ENCODE results near the gene TNIK. TPM values are rescaled to one million over a fixed set of nuclear protein-coding genes. Genes with fewer than 3 reads are reported as not detected.

The TNIK gene
- total RNA-seq, 3 donors from 2014 or later = 7.4 to 17.6 (median 10.2) TPM

DNA sequence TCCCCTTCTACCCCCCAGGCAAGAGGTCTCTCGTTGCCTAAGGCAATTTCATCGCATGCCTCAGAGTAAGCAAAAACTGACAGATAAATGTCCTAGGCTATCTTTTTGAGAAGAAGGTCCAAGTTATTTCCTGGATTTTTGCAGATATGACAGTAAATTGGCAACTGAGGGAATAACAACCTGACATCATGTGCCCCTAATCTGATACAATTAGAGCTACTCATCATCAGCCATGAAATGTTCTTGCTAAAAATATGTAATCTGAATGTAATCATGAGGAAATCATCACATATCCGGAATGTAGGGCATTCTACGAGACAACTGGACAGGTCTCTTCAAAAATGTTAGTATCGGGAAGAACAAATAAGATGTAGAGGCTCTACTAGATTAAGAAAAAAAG lies 44.1 kb downstream of the TNIK start:
- DNase-seq (ENCODE audit: low spot score in 2 of 2) = no peak
- TF ChIP-seq POLR2AphosphoS5 (IDR thresholded peaks at IDR 0.05) (no peak), POLR2A (IDR thresholded peaks at IDR 0.05) (no peak)
- TF ChIP-seq, protein P1, sequence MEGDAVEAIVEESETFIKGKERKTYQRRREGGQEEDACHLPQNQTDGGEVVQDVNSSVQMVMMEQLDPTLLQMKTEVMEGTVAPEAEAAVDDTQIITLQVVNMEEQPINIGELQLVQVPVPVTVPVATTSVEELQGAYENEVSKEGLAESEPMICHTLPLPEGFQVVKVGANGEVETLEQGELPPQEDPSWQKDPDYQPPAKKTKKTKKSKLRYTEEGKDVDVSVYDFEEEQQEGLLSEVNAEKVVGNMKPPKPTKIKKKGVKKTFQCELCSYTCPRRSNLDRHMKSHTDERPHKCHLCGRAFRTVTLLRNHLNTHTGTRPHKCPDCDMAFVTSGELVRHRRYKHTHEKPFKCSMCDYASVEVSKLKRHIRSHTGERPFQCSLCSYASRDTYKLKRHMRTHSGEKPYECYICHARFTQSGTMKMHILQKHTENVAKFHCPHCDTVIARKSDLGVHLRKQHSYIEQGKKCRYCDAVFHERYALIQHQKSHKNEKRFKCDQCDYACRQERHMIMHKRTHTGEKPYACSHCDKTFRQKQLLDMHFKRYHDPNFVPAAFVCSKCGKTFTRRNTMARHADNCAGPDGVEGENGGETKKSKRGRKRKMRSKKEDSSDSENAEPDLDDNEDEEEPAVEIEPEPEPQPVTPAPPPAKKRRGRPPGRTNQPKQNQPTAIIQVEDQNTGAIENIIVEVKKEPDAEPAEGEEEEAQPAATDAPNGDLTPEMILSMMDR (IDR thresholded peaks at IDR 0.05) = no peak
- intact Hi-C loops (cut with DNase I; ENCODE audit: low total_unique reads) = no loop called here
- peaks cover 0 to 6% of the 10 kb centered on the region in 2 donors for H3K4me1 ChIP-seq
- no peaks in the 10 kb centered on the region for H3K9me3 ChIP-seq
- H3K27me3 ChIP-seq = no peaks in the 10 kb centered on the region
- H3K27ac ChIP-seq = no peak overlapping the region
- H3K4me3 ChIP-seq = no peak overlapping the region
- H3K36me3 ChIP-seq = no peaks in the 10 kb centered on the region

DNA sequence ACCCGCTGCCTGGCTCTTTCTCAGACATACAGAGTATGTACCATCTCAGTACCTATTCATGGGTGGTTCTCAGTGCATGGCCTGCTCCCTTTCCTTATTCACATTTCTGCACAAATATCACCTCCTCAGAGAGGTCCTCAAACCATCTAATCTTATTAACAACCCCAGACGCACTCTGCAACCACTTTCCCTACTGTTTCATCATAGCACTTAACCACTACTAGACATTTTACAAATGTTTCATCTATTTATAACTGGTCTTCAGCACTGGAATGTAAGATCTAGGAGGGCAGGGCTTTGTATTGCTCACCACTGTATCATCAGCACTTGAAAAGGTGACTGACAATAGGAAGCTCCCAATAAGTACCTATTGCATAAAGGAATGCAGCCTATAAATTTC lies 45.1 kb downstream of the TNIK start:
- H3K4me1 ChIP-seq = peaks cover 0 to 6% of the 10 kb centered on the region in 2 donors
- no peak overlapping the region for H3K27ac ChIP-seq
- no peaks in the 10 kb centered on the region for H3K9me3 ChIP-seq
- intact Hi-C loops (cut with DNase I; ENCODE audit: low total_unique reads) = no loop called here
- TF ChIP-seq POLR2A (IDR thresholded peaks at IDR 0.05) (no peak), POLR2AphosphoS5 (IDR thresholded peaks at IDR 0.05) (no peak)
- TF ChIP-seq, protein P1 (IDR thresholded peaks at IDR 0.05) = no peak
- H3K36me3 ChIP-seq = no peaks in the 10 kb centered on the region
- H3K27me3 ChIP-seq = no peaks in the 10 kb centered on the region
- no peak for DNase-seq (ENCODE audit: low spot score in 2 of 2)
- H3K4me3 ChIP-seq = no peak overlapping the region

DNA sequence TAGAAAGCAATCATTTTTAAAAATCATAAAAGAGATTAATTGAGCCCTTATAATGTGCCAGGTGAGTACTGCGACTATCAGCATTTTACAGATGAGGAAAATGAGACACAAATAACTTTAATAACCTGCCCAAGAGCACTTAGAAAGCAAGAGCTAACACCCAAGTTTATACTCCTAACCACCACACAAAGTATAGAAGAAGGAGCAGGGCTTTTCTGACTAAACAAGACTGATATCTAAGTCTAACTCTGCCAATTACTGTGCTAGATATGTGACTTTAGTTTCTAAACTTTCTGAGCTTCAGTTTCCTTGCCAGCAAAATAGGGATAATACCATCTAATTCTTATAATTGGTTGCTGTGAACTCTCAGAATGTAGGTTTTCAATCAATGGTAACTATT lies 47.7 kb downstream of the TNIK start:
- TF ChIP-seq POLR2A (IDR thresholded peaks at IDR 0.05) = no peak
- TF ChIP-seq POLR2AphosphoS5 (IDR thresholded peaks at IDR 0.05) = no peak
- Histone ChIP-seq H3K27ac (no peak overlapping the region), H3K4me3 (no peak overlapping the region), H3K9me3 (no peaks in the 10 kb centered on the region), H3K4me1 (peaks cover 0 to 6% of the 10 kb centered on the region in 2 donors), H3K36me3 (no peaks in the 10 kb centered on the region), H3K27me3 (no peaks in the 10 kb centered on the region)
- intact Hi-C loops (cut with DNase I; ENCODE audit: low total_unique reads) = no loop called here
- no peak for DNase-seq (ENCODE audit: low spot score in 2 of 2)

DNA sequence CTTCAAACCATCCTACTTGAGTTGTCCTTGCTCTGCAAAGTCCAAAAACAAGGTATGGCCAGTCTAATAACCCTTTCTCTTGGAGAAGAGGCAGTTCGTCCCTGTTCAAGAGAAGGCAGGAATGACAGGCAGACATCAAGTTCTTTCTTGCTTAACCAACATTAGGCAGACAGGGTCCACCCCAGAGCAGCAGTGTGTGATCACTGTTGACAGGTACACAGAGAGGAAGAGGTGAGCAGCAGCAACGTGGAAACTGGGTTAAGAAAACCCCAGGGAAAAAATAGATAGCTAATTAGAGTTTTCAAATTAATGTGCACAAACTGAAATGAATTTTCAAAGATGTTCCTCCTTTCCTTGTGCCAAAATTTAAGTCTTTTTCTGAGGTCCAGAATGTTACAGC lies 48.2 kb downstream of the TNIK start:
- intact Hi-C loops (cut with DNase I; ENCODE audit: low total_unique reads) = no loop called here

DNA sequence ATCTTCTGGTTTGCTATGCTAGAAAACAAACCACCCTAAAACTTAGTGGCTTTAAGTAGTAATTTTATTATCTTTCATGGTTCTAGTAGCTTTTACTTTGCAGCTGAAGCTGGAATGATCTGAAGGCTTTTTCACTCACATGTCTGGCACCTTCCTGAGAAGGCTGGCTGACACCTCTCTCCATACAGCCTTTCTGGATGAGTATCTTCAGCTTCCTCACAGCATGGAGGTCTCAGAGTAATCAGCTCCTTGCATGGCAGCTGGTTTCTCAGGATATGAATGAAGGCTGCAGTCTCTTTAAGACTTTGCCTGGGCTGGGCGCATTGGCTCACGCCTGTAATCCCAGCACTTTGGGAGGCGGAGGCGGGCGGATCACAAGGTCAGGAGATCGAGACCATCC lies 50.0 kb downstream of the TNIK start:
- Histone ChIP-seq H3K4me3 (no peak overlapping the region), H3K9me3 (no peaks in the 10 kb centered on the region), H3K27me3 (no peaks in the 10 kb centered on the region), H3K36me3 (no peaks in the 10 kb centered on the region), H3K27ac (no peak overlapping the region), H3K4me1 (peaks cover 0 to 6% of the 10 kb centered on the region in 2 donors)
- DNase-seq (ENCODE audit: low spot score in 2 of 2) = no peak
- TF ChIP-seq POLR2A (IDR thresholded peaks at IDR 0.05) = no peak
- TF ChIP-seq, protein P1 (IDR thresholded peaks at IDR 0.05) = no peak
- no peak for TF ChIP-seq POLR2AphosphoS5 (IDR thresholded peaks at IDR 0.05)
- intact Hi-C loops (cut with DNase I; ENCODE audit: low total_unique reads) = no loop called here

More for the DNA sequence above, 48.2 kb downstream of the TNIK start:
- TF ChIP-seq, protein P1 (IDR thresholded peaks at IDR 0.05) = no peak
- no peak for TF ChIP-seq POLR2A (IDR thresholded peaks at IDR 0.05)
- no peak for TF ChIP-seq POLR2AphosphoS5 (IDR thresholded peaks at IDR 0.05)
- no peak for DNase-seq (ENCODE audit: low spot score in 2 of 2)
- Histone ChIP-seq H3K27me3 (no peaks in the 10 kb centered on the region), H3K9me3 (no peaks in the 10 kb centered on the region), H3K27ac (no peak overlapping the region), H3K36me3 (no peaks in the 10 kb centered on the region), H3K4me3 (no peak overlapping the region), H3K4me1 (peaks cover 0 to 6% of the 10 kb centered on the region in 2 donors)

DNA sequence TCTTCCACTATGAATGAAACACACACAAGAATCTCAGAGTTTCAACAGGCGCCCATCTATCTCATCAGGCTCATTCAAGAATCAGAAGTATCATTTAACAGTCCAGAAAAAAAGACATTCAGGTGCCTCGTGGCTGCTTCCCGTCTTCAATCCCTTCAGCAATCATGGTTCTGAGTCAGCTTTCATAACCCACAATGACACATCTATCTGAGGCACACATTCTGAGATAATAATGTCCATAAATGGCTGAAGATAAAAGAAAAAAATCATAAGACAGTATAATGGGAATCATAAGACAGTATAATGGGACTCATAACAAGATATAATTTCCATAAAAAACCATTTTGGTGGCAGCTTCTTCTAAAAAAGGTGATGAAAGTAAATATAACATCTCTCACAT lies 52.4 kb downstream of the TNIK start:
- Histone ChIP-seq H3K27ac (no peak overlapping the region), H3K27me3 (no peaks in the 10 kb centered on the region), H3K4me3 (no peak overlapping the region), H3K9me3 (no peaks in the 10 kb centered on the region), H3K4me1 (peaks cover 0 to 6% of the 10 kb centered on the region in 2 donors), H3K36me3 (no peaks in the 10 kb centered on the region)
- no peak for DNase-seq (ENCODE audit: low spot score in 2 of 2)
- TF ChIP-seq, protein P1 (IDR thresholded peaks at IDR 0.05) = no peak
- no peak for TF ChIP-seq POLR2AphosphoS5 (IDR thresholded peaks at IDR 0.05)
- TF ChIP-seq POLR2A (IDR thresholded peaks at IDR 0.05) = no peak
- intact Hi-C loops (cut with DNase I; ENCODE audit: low total_unique reads) = no loop called here

Measured in breast epithelium (tissue), 4 donors.